Measurements from ENCODE around the gene SLC4A8.
"Not testable (repeated sequence)": the region's sequence is repeated elsewhere in the genome, so short reads cannot be mapped to it uniquely, and the experiment has no call there.

SLC4A8 gene

DNA sequence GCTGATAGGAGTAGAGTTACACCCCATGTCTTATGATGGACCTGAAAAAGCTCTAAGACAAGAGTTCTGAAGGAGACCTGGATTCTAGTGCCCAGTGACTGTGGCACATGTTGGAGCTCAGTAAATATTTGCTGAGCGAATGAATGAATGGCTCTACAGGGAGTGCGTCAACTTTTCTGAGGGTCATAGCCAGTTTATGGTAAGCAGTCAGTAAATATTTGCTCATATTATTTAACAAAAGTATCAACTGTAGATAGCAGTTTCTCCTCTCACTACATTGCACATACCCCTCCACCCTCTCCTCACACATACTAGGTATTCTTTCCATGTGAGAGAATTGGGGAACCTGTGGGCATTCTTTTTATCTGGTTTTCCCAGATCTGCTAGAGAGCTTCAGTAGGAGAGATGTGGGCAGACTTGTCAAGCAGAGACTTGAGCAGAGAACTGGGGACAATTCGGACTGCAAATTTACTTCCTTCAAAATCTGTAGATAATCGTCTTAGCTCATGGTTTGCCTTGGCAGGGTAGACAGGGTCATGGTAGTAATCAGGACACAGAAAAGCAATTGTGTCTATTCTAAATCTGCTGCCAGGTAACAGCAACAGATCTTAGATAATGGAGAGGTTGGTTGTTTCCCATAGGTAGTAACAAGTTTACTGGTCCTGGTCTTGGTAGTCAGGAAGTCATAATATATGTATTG is 5.7 kb downstream of the SLC4A8 start:
- no peak for DNase-seq

DNA sequence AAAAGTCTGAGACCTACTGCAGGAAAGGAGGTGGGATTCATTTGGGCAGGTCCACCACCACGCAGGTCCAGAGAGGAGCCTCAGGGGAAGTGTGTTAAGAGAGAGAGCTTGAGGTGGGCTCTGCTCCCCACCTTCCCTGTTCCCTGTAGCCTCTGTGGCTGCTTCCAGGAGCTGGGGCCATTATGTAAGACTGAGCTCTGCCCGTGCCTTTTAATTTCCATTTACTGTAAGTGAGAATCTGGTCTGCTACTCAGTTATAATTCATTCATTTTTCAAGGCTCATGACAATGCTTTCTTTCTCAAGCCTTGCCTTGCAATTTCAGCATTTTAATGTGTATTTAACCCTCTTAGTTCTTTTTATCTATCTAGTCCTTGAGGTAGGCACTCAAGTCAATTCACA is 8.3 kb downstream of the SLC4A8 start:
- DNase-seq: no peak

DNA sequence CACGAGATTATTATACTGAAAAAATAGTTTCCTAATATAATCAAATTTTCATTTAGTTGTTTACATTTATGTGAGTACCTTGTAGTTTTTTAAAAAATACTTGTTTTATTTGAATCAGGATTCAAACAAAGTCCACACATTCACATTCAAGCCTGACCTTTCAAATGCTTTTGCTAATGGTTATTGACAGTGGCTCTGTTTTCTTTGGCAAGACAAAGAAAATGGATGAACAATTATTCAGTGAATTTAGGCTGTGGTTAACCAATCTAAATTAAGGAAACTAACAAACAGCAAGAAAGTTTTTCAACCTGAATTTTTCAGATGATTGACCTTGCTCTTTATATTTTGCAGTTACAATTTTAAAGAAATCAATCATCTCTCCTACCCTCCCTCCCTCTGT is 9.7 kb downstream of the SLC4A8 start:
- no peak for DNase-seq

DNA sequence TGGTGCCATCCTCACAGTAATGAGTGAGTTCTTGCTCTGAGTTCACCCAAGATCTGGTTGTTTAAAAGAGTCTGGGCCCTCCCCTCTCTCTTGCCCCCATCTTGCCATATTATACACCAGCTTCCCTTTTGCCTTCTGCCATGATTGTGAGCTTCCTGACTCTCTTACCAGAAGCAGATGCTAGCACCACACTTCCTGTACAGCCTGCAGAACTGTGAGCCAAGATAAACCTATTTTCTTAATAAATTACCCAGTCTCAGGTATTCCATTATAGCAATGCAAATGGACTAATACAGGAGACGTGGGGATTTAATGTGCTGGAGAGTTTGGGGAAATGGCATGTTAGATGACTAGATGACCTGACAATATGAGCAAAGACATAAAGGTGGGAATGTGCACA is 12.8 kb downstream of the SLC4A8 start:
- no peak for DNase-seq

DNA sequence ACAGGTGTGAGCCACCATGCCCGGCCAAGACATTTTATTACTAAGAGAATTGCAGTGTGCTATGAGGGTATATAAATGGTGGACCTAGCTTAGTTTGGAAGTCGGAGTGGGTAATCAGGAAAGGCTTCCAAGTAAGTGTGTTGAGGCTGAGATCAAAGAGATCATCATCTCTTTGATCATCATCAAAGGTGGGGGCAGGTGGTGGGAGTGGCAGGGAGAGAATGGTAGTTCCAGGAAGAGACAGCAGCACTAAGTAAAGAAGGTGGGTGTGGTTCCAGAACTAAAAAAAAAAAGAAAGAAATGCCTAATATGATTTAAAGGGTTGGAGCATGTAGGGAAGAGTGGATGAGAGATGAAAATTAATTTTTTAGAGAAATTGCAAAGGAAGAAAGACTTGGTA is 14.7 kb downstream of the SLC4A8 start:
- no peak for DNase-seq

DNA sequence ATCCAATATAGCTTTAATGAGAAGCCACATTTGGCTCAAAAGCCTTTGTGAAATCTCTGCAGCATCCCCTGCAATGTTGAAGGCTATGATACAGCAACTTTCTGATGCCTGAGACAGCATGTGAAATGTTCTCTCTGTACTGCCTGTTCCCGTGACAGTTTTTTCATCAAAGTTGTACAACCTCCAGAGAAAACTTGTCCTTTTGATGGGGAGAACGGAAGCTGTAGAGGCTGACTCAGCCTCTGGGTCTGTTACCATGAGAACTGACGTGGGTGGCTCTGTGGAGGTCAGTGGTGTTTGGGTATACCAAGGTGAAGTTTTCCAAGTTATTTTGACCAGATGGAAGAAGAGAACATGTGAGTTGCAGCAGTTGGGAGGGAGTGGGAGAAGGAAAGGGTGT is 17.0 kb downstream of the SLC4A8 start:
- no peak for DNase-seq

DNA sequence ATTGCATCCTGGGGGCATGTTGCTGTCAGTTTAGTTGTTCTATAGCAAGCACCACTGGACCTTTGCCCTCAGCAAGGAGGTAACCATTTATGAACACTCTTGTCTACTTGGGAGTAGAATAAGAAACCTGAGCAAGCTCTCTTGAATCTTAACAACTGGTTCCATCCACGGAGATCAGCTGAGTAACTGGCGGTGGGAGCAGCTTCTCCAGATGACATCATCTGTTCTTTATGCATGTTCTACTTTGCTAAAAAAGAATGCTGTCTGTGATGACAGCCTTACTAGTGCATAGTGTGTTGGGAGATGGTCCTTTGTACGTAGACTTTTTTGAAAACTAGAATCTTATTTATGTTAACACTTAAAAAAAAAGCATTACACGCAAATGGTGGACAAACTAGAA is 17.7 kb downstream of the SLC4A8 start:
- no peak for DNase-seq

DNA sequence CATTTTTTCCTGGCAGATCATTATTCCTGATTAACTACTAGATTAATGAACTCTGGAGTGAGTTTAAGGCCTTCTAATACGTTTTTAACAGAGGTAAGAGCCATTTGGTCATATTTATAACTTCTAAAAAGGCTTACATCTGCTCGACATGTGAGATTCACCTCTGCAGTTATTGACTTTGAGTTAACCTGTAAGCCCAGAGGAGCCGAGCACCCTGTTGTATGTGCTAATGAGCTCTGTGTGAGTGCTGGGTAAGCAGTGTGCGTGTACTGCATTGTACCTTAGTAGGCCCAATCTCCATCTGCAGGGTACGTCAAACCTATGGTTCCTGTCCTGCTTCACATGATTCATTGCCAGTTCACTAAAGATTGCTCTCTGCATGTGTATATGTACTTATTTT is 18.9 kb downstream of the SLC4A8 start:
- DNase-seq: no peak

DNA sequence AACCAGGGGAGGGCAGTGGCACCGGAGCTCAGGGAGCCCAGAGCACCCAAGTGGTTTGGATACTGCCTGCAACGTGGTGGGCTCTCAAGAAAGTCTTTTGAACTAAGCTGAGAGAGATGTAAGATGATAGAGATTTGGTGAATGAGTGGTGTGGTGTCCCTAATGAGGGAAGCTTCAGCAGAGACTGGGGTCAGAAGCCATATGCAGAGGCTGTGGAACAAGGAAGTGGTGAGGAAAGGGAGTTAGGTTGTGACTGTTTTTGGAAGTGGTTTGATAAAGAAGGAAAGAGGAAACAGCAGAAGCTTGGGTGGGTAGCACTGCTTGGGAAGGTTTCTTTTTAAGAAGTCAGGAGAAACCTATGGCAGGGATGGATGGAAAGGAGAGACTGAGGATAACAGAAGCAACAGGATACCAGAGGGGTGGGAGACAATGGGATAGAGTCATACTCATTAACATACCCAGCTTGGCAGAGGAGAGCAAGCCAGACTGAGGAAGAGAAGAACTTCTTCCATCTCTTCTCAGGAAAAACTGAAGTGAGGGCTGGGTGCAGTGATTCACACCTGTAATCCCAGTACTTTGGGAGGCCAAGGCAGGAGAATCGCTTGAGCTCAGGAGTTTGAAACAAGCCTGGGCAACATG is 24.1 kb downstream of the SLC4A8 start:
- no peak for DNase-seq

DNA sequence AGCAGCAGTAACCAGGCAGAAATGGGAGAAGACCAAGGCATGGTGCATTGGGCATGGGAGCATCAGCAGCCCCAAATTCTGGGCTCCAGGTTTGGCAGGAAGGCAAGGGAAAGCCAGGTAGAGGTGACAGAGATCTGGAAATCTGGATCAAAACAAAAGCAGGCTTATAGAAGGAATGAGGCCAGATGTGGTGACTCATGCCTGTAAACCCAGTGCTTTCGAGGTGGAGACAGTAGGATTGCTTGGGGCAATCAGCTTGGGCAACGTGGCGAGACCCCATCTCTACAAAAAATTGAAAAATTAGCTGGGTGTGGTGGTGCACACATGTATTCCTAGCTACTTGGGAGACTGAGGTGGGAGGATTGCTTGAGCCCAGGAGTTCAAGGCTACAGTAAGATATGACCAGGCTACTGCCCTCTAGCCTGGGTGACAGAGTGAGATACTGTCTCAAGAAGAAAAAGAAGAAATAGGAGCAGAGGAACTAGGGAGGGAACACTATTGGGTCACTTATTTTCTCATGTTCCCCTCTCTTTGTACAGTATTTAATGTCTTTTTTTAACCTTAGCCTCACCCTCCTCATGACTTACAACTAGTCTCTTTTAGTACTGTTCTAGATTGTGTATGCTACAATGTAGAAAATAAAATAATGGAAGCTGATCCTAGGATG is 25.1 kb downstream of the SLC4A8 start:
- DNase-seq: no peak

DNA sequence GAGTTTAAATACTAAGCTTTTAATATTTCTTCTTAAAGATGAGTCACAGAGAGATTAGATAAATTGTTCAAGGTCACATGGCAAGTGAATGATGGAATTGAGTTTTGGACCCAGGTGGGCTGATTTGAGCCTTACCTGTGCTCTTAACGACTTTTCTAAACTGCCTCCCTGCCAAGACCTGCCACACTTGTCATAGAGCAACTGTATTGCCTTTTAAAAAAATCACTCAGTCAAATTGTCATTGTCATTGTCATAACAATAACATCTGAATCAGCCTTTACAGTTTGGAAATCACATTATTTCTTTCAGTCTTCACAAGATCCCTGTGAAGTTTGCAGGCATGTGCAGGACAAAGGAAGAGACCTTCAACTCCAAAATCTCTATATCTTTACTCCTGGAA is 25.7 kb downstream of the SLC4A8 start:
- no peak for DNase-seq

DNA sequence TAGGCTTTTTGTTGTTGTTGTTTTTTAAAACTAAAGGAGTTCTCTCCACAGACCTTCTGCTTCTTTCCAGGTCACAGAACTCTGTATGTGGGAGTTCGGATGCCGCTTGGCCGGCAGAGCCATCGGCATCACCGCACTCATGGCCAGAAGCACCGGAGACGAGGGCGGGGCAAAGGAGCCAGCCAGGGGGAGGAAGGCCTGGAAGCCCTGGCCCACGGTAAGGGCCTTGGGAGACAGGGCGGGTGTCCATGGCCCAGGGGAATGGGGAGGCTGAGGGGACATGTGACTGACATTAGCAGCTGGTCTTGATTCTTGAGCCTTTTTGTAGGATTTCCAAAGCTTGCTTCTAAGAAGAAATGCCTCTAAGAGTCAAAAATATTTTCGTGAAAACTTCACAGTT is 26.2 kb downstream of the SLC4A8 start:
- no peak for DNase-seq

DNA sequence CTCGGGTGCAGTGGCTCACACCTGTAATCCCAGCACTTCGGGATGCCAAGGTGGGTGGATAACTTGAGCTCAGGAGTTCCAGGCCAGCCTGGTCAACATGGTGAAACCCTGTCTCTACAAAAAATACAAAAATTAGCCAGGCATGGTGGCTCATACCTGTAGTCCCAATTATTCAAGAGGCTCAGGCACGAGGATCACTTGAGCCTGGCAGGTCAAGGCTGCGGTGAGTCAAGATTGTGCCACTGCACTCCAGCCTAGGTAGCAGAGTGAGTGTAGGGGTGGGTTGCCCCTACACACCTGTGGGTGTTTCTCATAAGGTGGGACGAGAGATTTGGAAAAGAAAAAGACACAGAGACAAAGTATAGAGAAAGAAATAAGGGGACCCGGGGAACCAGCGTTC is 29.4 kb downstream of the SLC4A8 start:
- DNase-seq: not testable (repeated sequence)

DNA sequence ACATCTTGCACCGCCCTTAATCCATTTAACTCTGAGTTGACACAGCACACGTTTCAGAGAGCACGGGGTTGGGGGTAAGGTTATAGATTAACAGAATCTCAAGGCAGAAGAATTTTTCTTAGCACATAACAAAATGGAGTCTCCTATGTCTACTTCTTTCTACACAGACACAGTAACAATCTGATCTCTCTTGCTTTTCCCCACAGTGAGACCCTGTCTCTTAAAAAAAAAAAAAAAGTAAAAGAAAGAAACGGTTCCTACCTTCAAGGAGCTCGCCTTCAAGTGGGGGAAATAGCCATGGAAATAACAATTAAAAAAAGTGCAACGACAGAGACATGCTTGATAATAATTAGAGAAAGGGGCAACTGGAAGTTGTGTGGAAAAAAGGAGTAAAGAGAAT is 30.4 kb downstream of the SLC4A8 start:
- not testable (repeated sequence) for DNase-seq

DNA sequence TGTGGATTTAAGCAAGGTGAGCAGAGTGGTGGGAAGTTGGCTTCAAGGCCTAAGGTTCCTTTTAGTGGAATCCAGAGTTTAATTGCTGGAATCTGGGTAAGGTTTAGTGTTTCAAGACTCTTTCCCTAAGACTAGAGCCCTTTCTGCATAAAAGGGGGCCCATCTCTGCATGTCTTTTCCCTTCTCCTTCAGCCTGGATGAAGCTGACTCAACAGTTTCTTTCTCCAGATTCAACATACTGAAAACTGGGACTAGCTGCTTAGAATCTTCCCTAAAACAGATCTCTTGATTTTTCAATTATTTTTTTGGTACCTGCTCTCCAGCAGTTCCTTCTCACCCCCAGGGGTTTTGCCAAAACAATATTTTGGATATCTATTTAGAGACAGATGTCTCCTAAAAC is 34.0 kb downstream of the SLC4A8 start:
- no peak for DNase-seq

DNA sequence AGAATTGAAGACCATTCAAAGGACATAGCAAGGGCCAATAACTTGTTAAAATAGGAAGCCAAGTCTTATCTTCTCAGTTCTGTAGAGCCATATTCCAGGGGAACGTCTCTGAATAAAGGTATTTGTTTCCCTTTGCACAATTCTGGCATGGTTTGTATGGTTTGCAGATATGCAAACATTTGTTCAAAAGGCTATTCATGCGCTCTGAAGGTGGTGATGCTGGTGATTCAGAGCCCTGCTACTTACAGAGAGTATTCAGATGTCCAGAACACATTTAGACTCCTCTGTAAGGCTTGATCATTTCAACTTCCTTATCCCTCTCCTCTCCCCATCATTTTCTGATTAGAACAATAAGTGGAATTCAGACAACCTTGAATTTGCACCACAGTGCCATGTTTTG is 35.9 kb downstream of the SLC4A8 start:
- no peak for DNase-seq

DNA sequence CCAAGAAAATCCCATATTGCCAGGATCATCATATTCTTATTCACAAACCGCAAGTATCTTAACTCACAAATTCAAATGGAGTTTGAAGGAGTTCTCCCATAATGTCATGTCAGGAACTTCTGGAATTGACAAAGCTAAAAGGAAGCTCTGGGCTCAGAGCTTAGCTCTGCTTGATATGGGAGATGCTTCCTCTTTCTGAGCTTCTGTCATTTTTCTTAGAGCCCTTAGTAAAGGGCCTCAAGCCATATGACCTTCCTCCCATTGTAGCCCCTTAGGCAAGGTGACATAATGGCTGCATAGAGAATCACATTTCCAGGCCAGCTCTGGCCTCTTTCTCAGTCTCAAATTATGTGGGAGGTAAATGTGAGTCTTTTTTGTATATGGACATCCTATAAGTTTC is 40.9 kb downstream of the SLC4A8 start:
- no peak for DNase-seq

DNA sequence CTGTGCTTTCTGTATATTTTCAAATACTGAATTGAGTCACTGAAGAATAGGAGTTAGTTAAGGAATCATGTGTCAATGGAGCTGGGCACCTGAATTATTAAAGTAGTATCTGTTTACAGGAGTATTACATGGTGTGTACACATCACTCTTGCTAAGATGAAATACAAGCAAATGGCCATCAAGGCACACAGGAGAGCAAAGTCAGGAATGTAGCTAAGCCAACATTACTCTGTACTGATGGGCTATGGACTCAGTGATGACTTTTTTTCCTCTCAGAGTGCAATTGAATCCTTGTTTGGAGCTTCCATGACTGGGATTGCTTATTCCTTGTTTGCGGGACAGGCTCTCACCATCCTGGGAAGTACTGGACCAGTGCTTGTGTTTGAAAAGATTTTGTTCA is 45.5 kb downstream of the SLC4A8 start:
- DNase-seq: no peak

DNA sequence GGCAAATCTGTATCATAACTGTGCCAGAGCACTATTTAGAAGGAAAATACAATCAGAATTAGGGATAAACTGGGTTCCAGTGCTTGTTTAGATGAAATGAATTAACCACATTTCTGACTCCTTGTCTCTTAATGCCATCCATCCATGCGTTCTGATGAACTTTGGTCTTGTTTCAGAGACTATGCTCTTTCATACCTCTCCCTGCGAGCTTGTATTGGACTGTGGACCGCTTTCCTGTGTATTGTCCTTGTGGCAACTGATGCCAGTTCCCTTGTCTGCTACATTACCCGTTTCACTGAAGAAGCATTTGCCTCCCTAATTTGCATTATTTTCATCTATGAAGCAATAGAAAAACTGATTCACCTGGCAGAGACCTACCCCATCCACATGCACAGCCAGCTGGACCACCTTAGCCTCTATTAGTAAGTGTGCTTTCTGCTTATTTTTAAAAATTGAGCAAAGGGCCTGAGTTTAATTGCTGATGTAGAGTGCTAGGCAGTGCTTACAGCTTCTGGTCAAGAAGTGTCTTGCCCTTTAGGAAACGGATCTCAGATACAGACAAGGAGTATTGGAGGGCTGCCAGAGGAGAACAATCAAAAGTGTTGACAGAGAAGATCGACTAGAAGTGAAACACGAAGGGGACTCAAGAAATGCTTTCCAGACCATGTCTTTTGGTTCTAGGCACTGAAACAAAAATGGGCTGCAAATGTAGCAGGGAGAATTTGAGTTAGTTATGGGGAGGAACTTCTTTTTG is 46.7 kb downstream of the SLC4A8 start:
- no peak for DNase-seq

DNA sequence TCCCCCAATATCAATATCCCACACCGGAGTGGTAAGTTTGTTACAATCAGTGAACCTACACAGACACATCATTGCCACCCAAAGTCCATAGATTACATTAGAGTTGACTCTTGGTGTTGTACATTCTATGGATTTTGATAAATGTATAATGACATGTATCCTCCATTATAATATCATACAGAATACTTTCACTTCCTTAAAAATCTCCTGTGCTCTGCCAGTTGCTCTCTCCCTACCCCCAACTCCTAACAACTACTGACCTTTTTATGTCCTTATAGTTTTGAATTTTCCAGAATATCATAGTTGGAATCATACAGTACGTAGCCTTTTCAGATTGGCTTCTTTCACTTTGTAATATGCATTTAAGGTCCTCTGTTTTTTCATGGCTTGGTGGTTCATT is 48.4 kb downstream of the SLC4A8 start:
- no peak for DNase-seq

DNA sequence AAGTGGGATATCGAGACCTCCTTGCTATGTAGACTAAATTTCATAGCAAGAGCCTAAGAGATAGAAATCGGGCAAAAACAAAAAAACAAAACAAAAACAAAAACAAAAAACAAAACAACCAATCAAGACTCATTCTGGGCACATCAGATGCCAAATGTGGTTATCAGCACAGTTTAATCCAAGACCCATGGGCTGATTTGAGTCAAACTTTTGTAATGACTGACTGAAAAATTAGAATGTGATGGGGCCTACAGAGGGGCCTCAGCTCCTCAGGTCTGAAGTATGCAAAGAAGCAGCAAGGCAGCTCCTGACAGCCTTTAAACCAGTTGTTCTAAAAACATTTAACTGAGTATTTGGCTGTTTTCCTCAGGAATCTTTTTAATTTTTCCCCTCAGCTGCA is 49.3 kb downstream of the SLC4A8 start:
- DNase-seq: no peak

DNA sequence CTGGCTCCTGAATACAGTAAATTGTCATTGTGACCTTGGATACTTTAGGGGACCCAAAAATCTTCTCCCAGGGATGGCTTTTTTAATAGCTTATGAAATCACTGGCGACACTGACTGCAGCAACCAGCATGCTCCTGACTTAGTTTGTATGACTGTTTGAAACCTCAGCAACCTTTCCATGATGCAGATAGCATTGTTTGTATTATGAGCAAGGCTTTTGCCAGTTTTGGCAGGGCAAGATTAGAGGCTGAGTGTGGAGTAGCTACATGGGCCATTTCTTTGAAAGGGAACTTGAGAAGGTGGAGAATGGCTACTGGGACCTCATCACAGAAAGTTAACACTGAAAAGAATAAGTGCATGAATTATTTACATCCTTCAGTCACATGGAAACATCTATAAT is 50.9 kb downstream of the SLC4A8 start:
- no peak for DNase-seq

DNA sequence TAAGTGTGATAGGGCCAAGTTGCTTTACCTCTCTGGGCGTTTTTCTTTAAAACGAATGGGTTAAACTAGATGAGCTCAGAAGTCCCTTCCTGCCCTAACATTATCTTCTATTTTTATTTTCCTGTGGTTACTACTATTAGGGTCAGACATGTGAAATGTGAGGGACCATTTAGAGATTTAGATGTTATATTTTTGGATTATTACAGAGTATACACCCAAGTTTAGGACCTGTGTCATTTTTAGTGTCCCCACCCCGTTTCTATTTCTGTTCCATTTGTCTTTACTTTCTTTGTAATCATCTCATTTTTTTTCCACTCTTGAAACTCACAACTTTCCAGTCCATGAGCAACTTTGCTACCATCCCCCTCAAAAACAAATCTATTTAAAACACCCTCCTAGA is 56.3 kb downstream of the SLC4A8 start:
- no peak for DNase-seq
